Neural progenitor cell (in vitro differentiated cells): ENCODE results near the gene CHTOP. TPM values are rescaled to one million over a fixed set of nuclear protein-coding genes. Genes with fewer than 3 reads are reported as not detected.
A peak's percentile ranks its signal among the peaks of the same experiment; 100 is the strongest.

ENCODE experiments used
- DNase-seq: peaks from one replicate; pipeline ENCODE4 v3.0.0-alpha.2; 2016; ENCODE audit warnings: low spot score
- H2AFZ ChIP-seq: fragments of 200-600 bp; sonication (generic); replicated peaks from 2 replicates; pipeline ENCODE4 v1.6.1; 2016; ENCODE audit warnings: antibody characterized with exemption
- H3F3A ChIP-seq: fragments of 200-600 bp; sonication (generic); 2 replicates; pipeline ENCODE4 v1.6.1; 2016; ENCODE audit warnings: antibody characterized with exemption, low read depth
- H3K27ac ChIP-seq: fragments of 200-600 bp; sonication (generic); 2 replicates; pipeline ENCODE4 v1.5.1; 2016; ENCODE audit warnings: mild to moderate bottlenecking
- H3K27me3 ChIP-seq: fragments of 200-600 bp; sonication (generic); 2 replicates; pipeline ENCODE4 v1.6.1; 2016; ENCODE audit warnings: mild to moderate bottlenecking, moderate library complexity
- H3K36me3 ChIP-seq: fragments of 200-600 bp; sonication (generic); 2 replicates; pipeline ENCODE4 v1.5.1; 2016
- H3K4me1 ChIP-seq: fragments of 200-600 bp; sonication (generic); 2 replicates; pipeline ENCODE4 v1.6.1; 2016; ENCODE audit warnings: mixed run types
- H3K4me2 ChIP-seq: fragments of 200-600 bp; sonication (generic); 2 replicates; pipeline ENCODE4 v1.6.1; 2016
- H3K4me3 ChIP-seq: fragments of 200-600 bp; sonication (generic); 2 replicates; pipeline ENCODE4 v1.5.1; 2016
- H3K79me2 ChIP-seq: fragments of 200-600 bp; sonication (generic); 2 replicates; pipeline ENCODE4 v1.6.1; 2016; ENCODE audit warnings: low read depth
- H3K9ac ChIP-seq: fragments of 200-600 bp; sonication (generic); 2 replicates; pipeline ENCODE4 v1.6.1; 2016
- H3K9me3 ChIP-seq: fragments of 200-600 bp; sonication (generic); 2 replicates; pipeline ENCODE4 v1.5.1; 2016; ENCODE audit warnings: low read depth
- H4K20me1 ChIP-seq: fragments of 200-600 bp; sonication (generic); 2 replicates; pipeline ENCODE4 v1.6.1; 2016; ENCODE audit warnings: low read depth
- H3K27ac Mint-ChIP-seq: 3 replicates; pipeline ENCODE4 v1.8.0; 2021; ENCODE audit warnings: mixed read lengths
- H3K27me3 Mint-ChIP-seq: 2 replicates; pipeline ENCODE4 v1.8.0; 2022; ENCODE audit warnings: low read depth, mild to moderate bottlenecking, inconsistent platforms, moderate library complexity, mixed read lengths; ENCODE audit not compliant: insufficient read depth
- H3K36me3 Mint-ChIP-seq: 3 replicates; pipeline ENCODE4 v1.8.0; 2021; ENCODE audit warnings: mixed read lengths
- H3K4me1 Mint-ChIP-seq: 3 replicates; pipeline ENCODE4 v1.8.0; 2021; ENCODE audit warnings: mixed read lengths
- H3K4me3 Mint-ChIP-seq: 3 replicates; pipeline ENCODE4 v1.8.0; 2021; ENCODE audit warnings: mild to moderate bottlenecking, moderate library complexity, mixed read lengths
- H3K9me3 Mint-ChIP-seq: 3 replicates; pipeline ENCODE4 v1.8.0; 2020; ENCODE audit warnings: mixed read lengths
- CTCF ChIP-seq: fragments of 200-600 bp; sonication (generic); IDR thresholded peaks from 2 replicates; pipeline ENCODE4 v1.5.1; 2017; ENCODE audit warnings: antibody characterized with exemption, mild to moderate bottlenecking
- EZH2 ChIP-seq: fragments of 200-600 bp; sonication (generic); IDR thresholded peaks from 2 replicates; pipeline ENCODE4 v1.6.1; 2017; ENCODE audit warnings: antibody characterized with exemption, mild to moderate bottlenecking, moderate library complexity
- EZH2phosphoT487 ChIP-seq: fragments of 200-600 bp; sonication (generic); IDR thresholded peaks from 2 replicates; pipeline ENCODE4 v1.6.1; 2017; ENCODE audit warnings: antibody characterized with exemption
- total RNA-seq: library from RNA; depleted of rRNA; stranded (reverse); fragments of >200 nt; gene quantifications from 2 replicates; pipeline ENCODE4 v1.2.3, GENCODE V29; 2015; ENCODE audit warnings: low replicate concordance

The CHTOP gene
- total RNA-seq, 1 donor from 2014 or later = 96.1 TPM

- Mint-ChIP-seq H3K27me3 (peaks cover 4% of the 10 kb centered on the region), H3K4me1 (peaks cover 20% of the 10 kb centered on the region), H3K27ac (peak overlapping the region; percentile 53), H3K9me3 (no peaks in the 10 kb centered on the region), H3K4me3 (peak overlapping the region; percentile 97), H3K36me3 (peaks cover 8% of the 10 kb centered on the region)
- DNase-seq = peak; percentile 9
- H3K79me2 ChIP-seq = peaks cover 14% of the 10 kb centered on the region
- peak overlapping the region; percentile 63 for H3K9ac ChIP-seq
- no peaks in the 10 kb centered on the region for H3K27me3 ChIP-seq
- H2AFZ ChIP-seq = no peak overlapping the region
- peaks cover 52% of the 10 kb centered on the region for H3F3A ChIP-seq
- peaks cover 19% of the 10 kb centered on the region for H4K20me1 ChIP-seq
- TF ChIP-seq CTCF = no peak
- TF ChIP-seq EZH2 = no peak
- no peak for TF ChIP-seq EZH2phosphoT487
- H3K9me3 ChIP-seq = no peaks in the 10 kb centered on the region
- peaks cover 5% of the 10 kb centered on the region for H3K4me1 ChIP-seq
- peak overlapping the region; percentile 85 for H3K4me2 ChIP-seq
- peaks cover 15% of the 10 kb centered on the region for H3K36me3 ChIP-seq
- H3K27ac ChIP-seq = no peak overlapping the region
- peak overlapping the region; percentile 72 for H3K4me3 ChIP-seq
Observed at GRCh38 chr1:153659175-153659534, 25.3 kb downstream of the CHTOP start.

- Mint-ChIP-seq H3K27ac (peak overlapping the region; percentile 85), H3K36me3 (peaks cover 9% of the 10 kb centered on the region), H3K4me1 (peaks cover 20% of the 10 kb centered on the region), H3K9me3 (no peaks in the 10 kb centered on the region), H3K4me3 (peak overlapping the region; percentile 97), H3K27me3 (peaks cover 4% of the 10 kb centered on the region)
- Histone ChIP-seq H3K4me3 (peak overlapping the region; percentile 72), H3K79me2 (peaks cover 14% of the 10 kb centered on the region), H3K9me3 (no peaks in the 10 kb centered on the region), H3K36me3 (peaks cover 17% of the 10 kb centered on the region), H4K20me1 (peaks cover 19% of the 10 kb centered on the region), H3K9ac (peak overlapping the region; percentile 63), H3K4me1 (peaks cover 5% of the 10 kb centered on the region), H3K27me3 (no peaks in the 10 kb centered on the region), H3K27ac (no peak overlapping the region), H2AFZ (no peak overlapping the region), H3F3A (peaks cover 57% of the 10 kb centered on the region), H3K4me2 (peak overlapping the region; percentile 85)
- TF ChIP-seq EZH2phosphoT487 (no peak), CTCF (no peak), EZH2 (no peak)
- DNase-seq = no peak
Observed at GRCh38 chr1:153659656-153660055, 25.8 kb downstream of the CHTOP start.

- H3K4me3 Mint-ChIP-seq = peak overlapping the region; percentile 31
- no peaks in the 10 kb centered on the region for H3K9me3 Mint-ChIP-seq
- peak; percentile 11 for DNase-seq
- H3K36me3 ChIP-seq = peaks cover 25% of the 10 kb centered on the region
- no peak overlapping the region for H3K9ac ChIP-seq
- H3K27me3 Mint-ChIP-seq = peaks cover 4% of the 10 kb centered on the region
- peaks cover 19% of the 10 kb centered on the region for H3K4me1 Mint-ChIP-seq
- H3K27ac Mint-ChIP-seq = peak overlapping the region; percentile 13
- TF ChIP-seq CTCF (no peak), EZH2 (no peak), EZH2phosphoT487 (no peak)
- H3K4me2 ChIP-seq = no peak overlapping the region
- peaks cover 73% of the 10 kb centered on the region for H3F3A ChIP-seq
- H3K79me2 ChIP-seq = peaks cover 15% of the 10 kb centered on the region
- H3K4me1 ChIP-seq = peaks cover 5% of the 10 kb centered on the region
- no peak overlapping the region for H3K4me3 ChIP-seq
- H3K9me3 ChIP-seq = no peaks in the 10 kb centered on the region
- H2AFZ ChIP-seq = no peak overlapping the region
- peaks cover 19% of the 10 kb centered on the region for H4K20me1 ChIP-seq
- peak overlapping the region; percentile 68 for H3K27ac ChIP-seq
- peaks cover 19% of the 10 kb centered on the region for H3K36me3 Mint-ChIP-seq
- no peaks in the 10 kb centered on the region for H3K27me3 ChIP-seq
Observed at GRCh38 chr1:153661111-153661708, 27.3 kb downstream of the CHTOP start.
